Smooth muscle cell (in vitro differentiated cells): Measurements from ENCODE around the gene BHLHE41. TPM values are rescaled to one million over a fixed set of nuclear protein-coding genes. Genes with fewer than 3 reads are reported as not detected.

ENCODE experiments used
- DNase-seq: peaks from one replicate; lab custom pipeline; 2025; ENCODE audit not compliant: unreplicated experiment; lab: John Stamatoyannopoulos, UW
- H2AFZ ChIP-seq: fragments of 200-600 bp; sonication (generic); 2 replicates; pipeline ENCODE4 v1.6.0; 2016; ENCODE audit warnings: antibody characterized with exemption, low read depth, mild to moderate bottlenecking
- H3F3A ChIP-seq: fragments of 200-600 bp; sonication (generic); 2 replicates; pipeline ENCODE4 v1.6.0; 2017; ENCODE audit warnings: antibody characterized with exemption, low read depth
- H3K27ac ChIP-seq: fragments of 200-600 bp; sonication (generic); 2 replicates; pipeline ENCODE4 v1.5.1; 2016; ENCODE audit warnings: low read depth, mild to moderate bottlenecking
- H3K27me3 ChIP-seq: fragments of 200-600 bp; sonication (generic); 2 replicates; pipeline ENCODE4 v1.6.1; 2016; ENCODE audit warnings: low read depth, mild to moderate bottlenecking
- H3K36me3 ChIP-seq: fragments of 200-600 bp; sonication (generic); 2 replicates; pipeline ENCODE4 v1.5.1; 2016; ENCODE audit warnings: low read depth
- H3K4me1 ChIP-seq: fragments of 200-600 bp; sonication (generic); 2 replicates; pipeline ENCODE4 v1.5.1; 2016; ENCODE audit warnings: low read depth
- H3K4me2 ChIP-seq: fragments of 200-600 bp; sonication (generic); 2 replicates; pipeline ENCODE4 v1.6.0; 2016; ENCODE audit warnings: mild to moderate bottlenecking
- H3K4me3 ChIP-seq: fragments of 200-600 bp; sonication (generic); 2 replicates; pipeline ENCODE4 v1.5.1; 2016; ENCODE audit warnings: mild to moderate bottlenecking
- H3K79me2 ChIP-seq: fragments of 200-600 bp; sonication (generic); 2 replicates; pipeline ENCODE4 v1.6.0; 2016; ENCODE audit warnings: low read depth, mild to moderate bottlenecking
- H3K9ac ChIP-seq: fragments of 200-600 bp; sonication (generic); 2 replicates; pipeline ENCODE4 v1.6.0; 2016; ENCODE audit warnings: low read depth
- H3K9me3 ChIP-seq: fragments of 200-600 bp; sonication (generic); replicated peaks from 2 replicates; pipeline ENCODE4 v1.5.1; 2016; ENCODE audit warnings: low read depth
- H4K20me1 ChIP-seq: fragments of 200-600 bp; sonication (generic); 2 replicates; pipeline ENCODE4 v1.6.0; 2016; ENCODE audit warnings: low read depth
- WGBS: methylation state at CpG from one replicate; pipeline ENCODE4 v1.1.7; 2016; ENCODE audit warnings: low lambda C conversion rate; 5-methylcytosine and 5-hydroxymethylcytosine counted together
- polyA plus RNA-seq: library from polyadenylated mRNA; unstranded; fragments of >200 nt; fragmentation: Nextera tagmentation; extraction: Ambion mirVana; gene quantifications from 2 replicates; pipeline ENCODE4 v1.2.1, GENCODE V29; 2016
- total RNA-seq: library from RNA; depleted of rRNA; stranded (reverse); fragments of >200 nt; gene quantifications from 2 replicates; pipeline ENCODE4 v1.2.3, GENCODE V29; 2014
- TF ChIP-seq, protein P1 (sequence below): fragments of 200-600 bp; sonication (generic); IDR thresholded peaks from 2 replicates; pipeline ENCODE4 v1.5.1; 2017; ENCODE audit warnings: borderline replicate concordance, mild to moderate bottlenecking, antibody characterized with exemption; ENCODE audit not compliant: insufficient read depth, poor library complexity, severe bottlenecking

BHLHE41 gene
- total and polyA plus RNA-seq, 2 experiments from 2014 or later, result 4.4 to 10.3 TPM

DNA sequence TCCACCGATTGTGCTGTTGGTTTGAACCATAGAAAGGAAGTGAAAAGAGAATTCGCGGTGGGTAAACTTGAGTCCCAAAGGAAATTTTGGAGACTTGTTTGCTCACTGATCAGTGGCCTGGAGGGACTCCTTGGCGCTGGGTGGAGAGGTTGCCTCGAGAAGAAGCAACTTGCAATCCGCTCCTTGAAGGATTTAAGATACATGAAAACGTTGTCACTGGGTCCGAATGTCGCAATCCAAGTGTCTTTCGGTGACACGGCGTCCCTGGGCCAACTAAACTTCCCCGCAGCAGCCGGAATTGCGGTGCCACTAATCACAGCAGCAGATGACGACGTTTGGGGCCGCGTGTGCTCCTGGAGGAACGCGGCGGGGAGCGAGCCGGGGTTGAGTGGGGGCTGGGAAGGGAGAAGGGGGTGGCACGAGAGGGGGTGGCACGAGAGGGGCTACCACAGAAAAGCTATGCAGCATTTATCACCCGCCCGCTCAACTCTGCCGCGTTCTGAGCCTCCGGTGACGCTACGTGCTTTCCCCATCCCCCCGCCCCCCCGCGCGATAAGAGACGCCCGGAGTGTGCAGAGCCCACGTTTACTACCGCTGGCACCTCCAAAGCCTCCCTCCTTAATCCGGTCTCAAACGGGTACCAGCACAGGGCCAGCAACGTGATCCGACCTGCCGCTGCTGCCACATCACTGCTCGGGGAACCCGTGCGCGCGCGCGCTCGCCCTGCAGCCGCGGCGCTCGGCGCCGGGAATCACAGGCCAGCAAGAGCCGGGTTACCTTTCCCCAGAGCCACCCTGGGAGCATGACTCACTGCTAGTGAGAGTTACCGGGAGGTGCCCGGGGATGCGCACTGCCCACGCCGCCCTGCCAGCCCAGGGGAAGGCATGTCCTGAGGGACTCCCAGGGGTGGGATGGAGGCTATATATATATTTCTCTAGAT is 833 bp upstream of the BHLHE41 start:
- Histone ChIP-seq H3K36me3 (no peaks in the 10 kb centered on the region), H2AFZ (peak overlapping the region; percentile 97), H3K4me2 (peak overlapping the region; percentile 93), H3K27me3 (peaks cover 18% of the 10 kb centered on the region), H3K27ac (peak overlapping the region; percentile 90), H3K79me2 (no peaks in the 10 kb centered on the region), H3K4me3 (peak overlapping the region; percentile 83), H4K20me1 (no peaks in the 10 kb centered on the region), H3F3A (peaks cover 10% of the 10 kb centered on the region), H3K4me1 (peaks cover 6% of the 10 kb centered on the region), H3K9me3 (no peaks in the 10 kb centered on the region), H3K9ac (peak overlapping the region; percentile 83)
- peak; percentile 53 for DNase-seq
- TF ChIP-seq, protein P1, sequence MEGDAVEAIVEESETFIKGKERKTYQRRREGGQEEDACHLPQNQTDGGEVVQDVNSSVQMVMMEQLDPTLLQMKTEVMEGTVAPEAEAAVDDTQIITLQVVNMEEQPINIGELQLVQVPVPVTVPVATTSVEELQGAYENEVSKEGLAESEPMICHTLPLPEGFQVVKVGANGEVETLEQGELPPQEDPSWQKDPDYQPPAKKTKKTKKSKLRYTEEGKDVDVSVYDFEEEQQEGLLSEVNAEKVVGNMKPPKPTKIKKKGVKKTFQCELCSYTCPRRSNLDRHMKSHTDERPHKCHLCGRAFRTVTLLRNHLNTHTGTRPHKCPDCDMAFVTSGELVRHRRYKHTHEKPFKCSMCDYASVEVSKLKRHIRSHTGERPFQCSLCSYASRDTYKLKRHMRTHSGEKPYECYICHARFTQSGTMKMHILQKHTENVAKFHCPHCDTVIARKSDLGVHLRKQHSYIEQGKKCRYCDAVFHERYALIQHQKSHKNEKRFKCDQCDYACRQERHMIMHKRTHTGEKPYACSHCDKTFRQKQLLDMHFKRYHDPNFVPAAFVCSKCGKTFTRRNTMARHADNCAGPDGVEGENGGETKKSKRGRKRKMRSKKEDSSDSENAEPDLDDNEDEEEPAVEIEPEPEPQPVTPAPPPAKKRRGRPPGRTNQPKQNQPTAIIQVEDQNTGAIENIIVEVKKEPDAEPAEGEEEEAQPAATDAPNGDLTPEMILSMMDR, result no peak
- 2% methylated on average over 61 of the region's 66 CpGs for WGBS

DNA sequence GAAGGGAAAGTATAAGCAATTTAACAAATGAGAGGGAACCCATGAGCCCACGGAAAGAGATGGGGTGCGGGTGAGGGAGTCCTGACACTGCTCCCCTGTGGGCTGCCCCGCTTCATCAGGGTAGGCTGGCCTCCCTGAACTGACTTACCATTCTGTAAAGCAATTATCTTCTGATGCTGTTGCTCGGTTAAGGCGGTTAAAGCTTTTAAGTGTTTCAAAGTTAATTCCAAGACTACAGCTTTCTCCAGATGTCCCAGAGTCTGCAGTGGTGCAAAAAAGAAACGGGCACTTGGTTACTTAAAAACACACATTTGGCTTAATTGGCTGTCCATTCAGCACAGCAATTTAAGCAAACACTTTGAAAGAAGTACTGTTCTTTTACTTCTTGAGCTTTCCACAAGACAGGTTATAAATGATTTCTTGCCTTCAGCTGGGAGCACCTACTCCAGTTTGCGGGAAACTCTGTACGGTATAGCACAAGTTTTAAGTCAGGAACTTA is 1.3 kb downstream of the BHLHE41 start:
- Histone ChIP-seq H3K36me3 (no peaks in the 10 kb centered on the region), H3K9me3 (no peaks in the 10 kb centered on the region), H3K79me2 (no peaks in the 10 kb centered on the region), H3K9ac (peak overlapping the region; percentile 76), H3K27ac (peak overlapping the region; percentile 90), H3K4me2 (peak overlapping the region; percentile 93), H2AFZ (peak overlapping the region; percentile 28), H3K4me1 (peaks cover 6% of the 10 kb centered on the region), H4K20me1 (no peaks in the 10 kb centered on the region), H3K27me3 (peaks cover 18% of the 10 kb centered on the region), H3F3A (peaks cover 10% of the 10 kb centered on the region), H3K4me3 (peak overlapping the region; percentile 83)
- TF ChIP-seq, protein P1, result no peak
- 17% methylated on average over 8 of the region's 8 CpGs for WGBS
- no peak for DNase-seq

DNA sequence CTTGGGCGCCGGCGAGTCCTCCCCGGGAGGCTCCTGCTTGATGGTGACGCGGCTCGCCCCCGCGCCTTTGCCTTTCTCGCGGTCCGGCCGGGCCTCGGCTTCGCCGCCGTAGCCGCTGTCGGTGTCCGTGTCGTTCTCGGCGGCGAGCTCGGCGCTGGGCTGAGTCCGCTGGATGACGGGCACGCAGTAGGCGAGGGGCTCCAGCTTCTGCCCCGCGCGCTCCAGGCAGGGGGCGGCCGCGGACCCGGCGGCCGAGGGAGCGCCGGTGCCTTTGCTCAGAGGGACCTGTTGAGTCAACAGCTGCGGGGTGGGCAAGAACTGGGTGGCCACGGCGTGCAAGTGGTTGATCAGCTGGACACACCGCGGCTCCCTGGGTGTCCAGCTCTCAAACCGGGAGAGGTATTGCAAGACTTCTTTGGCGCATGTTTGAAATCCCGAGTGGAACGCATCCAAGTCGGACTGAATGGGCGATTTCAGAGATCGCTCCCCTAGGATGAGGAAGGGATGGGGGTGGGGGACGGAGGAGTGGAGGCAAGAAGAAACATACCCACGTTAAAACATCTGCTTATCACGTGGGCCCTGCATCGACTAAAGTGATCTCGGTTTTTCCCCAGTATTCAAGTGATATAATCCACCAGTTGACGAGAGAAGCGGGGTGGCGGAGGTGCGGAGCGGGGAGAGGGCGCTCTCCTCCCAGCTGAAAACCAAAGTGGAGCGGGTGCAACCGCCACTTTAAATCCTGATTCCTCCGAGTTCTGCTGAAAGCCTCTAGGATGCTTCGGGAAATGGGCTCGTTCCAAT is 2.0 kb downstream of the BHLHE41 start:
- 2% methylated on average over 69 of the region's 69 CpGs for WGBS

More for the DNA sequence above, 2.0 kb downstream of the BHLHE41 start:
- H4K20me1 ChIP-seq, result no peaks in the 10 kb centered on the region
- H3K9ac ChIP-seq, result peak overlapping the region; percentile 76
- peak overlapping the region; percentile 83 for H3K4me3 ChIP-seq
- DNase-seq, result peak; percentile 41
- H2AFZ ChIP-seq, result peak overlapping the region; percentile 28
- H3F3A ChIP-seq, result peaks cover 10% of the 10 kb centered on the region
- H3K36me3 ChIP-seq, result no peaks in the 10 kb centered on the region
- peak overlapping the region; percentile 93 for H3K4me2 ChIP-seq
- no peaks in the 10 kb centered on the region for H3K79me2 ChIP-seq
- peaks cover 12% of the 10 kb centered on the region for H3K27me3 ChIP-seq
- TF ChIP-seq, protein P1, result peak; percentile 31
- H3K4me1 ChIP-seq, result peaks cover 6% of the 10 kb centered on the region
- H3K9me3 ChIP-seq, result no peaks in the 10 kb centered on the region
- peak overlapping the region; percentile 90 for H3K27ac ChIP-seq
